Bronchial epithelial cell (primary cell): ENCODE results near the gene DLD. TPM values are rescaled to one million over a fixed set of nuclear protein-coding genes. Genes with fewer than 3 reads are reported as not detected.
"Not testable (repeated sequence)": the region's sequence is repeated elsewhere in the genome, so short reads cannot be mapped to it uniquely, and the experiment has no call there.

ENCODE experiments used
- DNase-seq: peaks from one replicate; pipeline ENCODE4 v3.0.0-alpha.2; 2010; ENCODE audit warnings: low read depth
- FAIRE-seq: peaks from 2 replicates; lab custom pipeline; 2011; peaks lifted over from hg19 to GRCh38; lab: Jason Lieb, UNC
- H3K27me3 ChIP-seq: 2 replicates; pipeline ENCODE4 v1.5.1; 2011; ENCODE audit warnings: low read length; ENCODE audit not compliant: control insufficient read depth, insufficient read depth
- H3K36me3 ChIP-seq: 2 replicates; pipeline ENCODE4 v1.5.1; 2011; ENCODE audit warnings: low read length; ENCODE audit not compliant: control insufficient read depth, insufficient read depth
- H3K4me3 ChIP-seq: 2 replicates; pipeline ENCODE4 v1.5.1; 2011; ENCODE audit warnings: mild to moderate bottlenecking, low read depth, low read length, control low read depth
- CTCF ChIP-seq: IDR thresholded peaks from 2 replicates; pipeline ENCODE4 v1.5.1; 2011; ENCODE audit warnings: mild to moderate bottlenecking, moderate library complexity, low read length, control low read depth, inconsistent platforms; ENCODE audit not compliant: insufficient read depth, severe bottlenecking
- total RNA-seq: library from RNA; depleted of rRNA; stranded (reverse); fragments of >200 nt; gene quantifications from 2 replicates; pipeline ENCODE4 v1.2.1, GENCODE V29; 2014

DLD gene
- 43.7 and 52.6 TPM in 2 replicates for total RNA-seq

- TF ChIP-seq CTCF: no peak
- Histone ChIP-seq H3K27me3 (no peaks in the 10 kb centered on the region), H3K36me3 (no peaks in the 10 kb centered on the region), H3K4me3 (peak within 1 kb of the TSS; percentile 81)
- DNase-seq: peak; percentile 81
- FAIRE-seq: no peak
These were observed at the start of gene DLD for GRCh38 chr7:107890962-107891635. TSS of gene DLD (plus strand) at chr7:107891183. CDS start at chr7:107891251, 68 bp downstream.

- TF ChIP-seq CTCF: no peak
- no peaks in the 10 kb centered on the region for H3K36me3 ChIP-seq
- no peak for FAIRE-seq
- no peak overlapping the region for H3K4me3 ChIP-seq
- no peak for DNase-seq
- H3K27me3 ChIP-seq: peaks cover 2% of the 10 kb centered on the region
These were observed 48.8 kb upstream of the DLD start for GRCh38 chr7:107842213-107842612.

GRCh38 chr7:107843184-107843583, 47.8 kb upstream of the DLD start:
- DNase-seq: no peak
- FAIRE-seq: no peak
- no peak for TF ChIP-seq CTCF
- no peaks in the 10 kb centered on the region for H3K36me3 ChIP-seq
- H3K27me3 ChIP-seq: peaks cover 2% of the 10 kb centered on the region
- no peak overlapping the region for H3K4me3 ChIP-seq

GRCh38 chr7:107846324-107846723, 44.7 kb upstream of the DLD start:
- DNase-seq (no peak), FAIRE-seq (no peak)
- no peaks in the 10 kb centered on the region for H3K36me3 ChIP-seq
- TF ChIP-seq CTCF: no peak
- H3K4me3 ChIP-seq: no peak overlapping the region
- peaks cover 2% of the 10 kb centered on the region for H3K27me3 ChIP-seq

GRCh38 chr7:107847168-107847835, 43.7 kb upstream of the DLD start:
- no peak for TF ChIP-seq CTCF
- FAIRE-seq: no peak
- DNase-seq: no peak
- Histone ChIP-seq H3K36me3 (no peaks in the 10 kb centered on the region), H3K4me3 (no peak overlapping the region), H3K27me3 (peaks cover 2% of the 10 kb centered on the region)

- H3K27me3 ChIP-seq, H3K4me3 ChIP-seq, DNase-seq, H3K36me3 ChIP-seq, FAIRE-seq: not testable (repeated sequence)
These were observed 43.2 kb upstream of the DLD start for GRCh38 chr7:107847836-107848175.

- H3K27me3 ChIP-seq, FAIRE-seq, H3K36me3 ChIP-seq, H3K4me3 ChIP-seq, DNase-seq: not testable (repeated sequence)
These were observed 42.8 kb upstream of the DLD start for GRCh38 chr7:107848211-107848610.
